Naive thymus-derived CD4-positive, alpha-beta T cell (primary cell): ENCODE data around the gene ADAM23. TPM values are rescaled to one million over a fixed set of nuclear protein-coding genes. Genes with fewer than 3 reads are reported as not detected.

Experiments used
- ATAC-seq: fragments of 150-1000 bp; cut with Tn5 transposase; 2 replicates; pipeline ENCODE4 v1.10.0; 2021; ENCODE audit warnings: mild to moderate bottlenecking, moderate library complexity
- CTCF ChIA-PET: fragments of 350-600 bp; sonication (Branson Sonifier 250); formaldehyde crosslinking; loops from one replicate; lab custom pipeline; 2021; ENCODE audit warnings: antibody characterized with exemption; lab: Charles Lee
- POLR2A ChIA-PET: fragments of 350-600 bp; sonication (Branson Sonifier 250); formaldehyde crosslinking; loops from one replicate; lab custom pipeline; 2021; ENCODE audit warnings: antibody characterized with exemption, inconsistent platforms; lab: Charles Lee
- DNase-seq, 9 donors: peaks; one replicate each; pipeline versions ENCODE4 v3.0.0 to v3.0.0-alpha.2; 2020 to 2022; ENCODE audit warnings: mixed read lengths in 1 of 9
- H3K27ac ChIP-seq: one replicate; pipeline ENCODE4 v1.7.0; 2013; ENCODE audit warnings: mild to moderate bottlenecking, low read depth, low read length, moderate library complexity
- H3K27me3 ChIP-seq, 2 donors: one replicate each; pipeline ENCODE4 v1.7.0; 2013; ENCODE audit warnings: low read length in 2 of 2, mild to moderate bottlenecking in 2 of 2, moderate library complexity in 2 of 2; ENCODE audit not compliant: control insufficient read depth in 2 of 2, insufficient read depth in 2 of 2
- H3K36me3 ChIP-seq, 3 experiments: 1 replicate in 2 of 3; 2 replicates in 1 of 3; pipeline ENCODE4 v1.7.0; 2013; ENCODE audit warnings: low read length in 3 of 3, mild to moderate bottlenecking in 3 of 3, moderate library complexity in 1 of 3; ENCODE audit not compliant: insufficient read depth in 3 of 3, control insufficient read depth in 2 of 3
- H3K4me1 ChIP-seq, 2 donors: one replicate each; pipeline ENCODE4 v1.7.0; 2013; ENCODE audit warnings: low read length in 2 of 2, mild to moderate bottlenecking in 2 of 2, moderate library complexity in 1 of 2; ENCODE audit not compliant: control insufficient read depth in 2 of 2, insufficient read depth in 2 of 2
- H3K4me3 ChIP-seq: 2 replicates; pipeline ENCODE4 v1.7.0; 2013; ENCODE audit warnings: mild to moderate bottlenecking, low read length
- H3K9me3 ChIP-seq, 3 experiments: 1 replicate in 2 of 3; 2 replicates in 1 of 3; pipeline ENCODE4 v1.7.0; 2013; ENCODE audit warnings: low read length in 3 of 3; ENCODE audit not compliant: control insufficient read depth in 2 of 3
- H3K27ac Mint-ChIP-seq, 9 donors: one replicate each; pipeline ENCODE4 v1.8.0; 2020 to 2022; ENCODE audit warnings: mixed read lengths in 9 of 9, mild to moderate bottlenecking in 8 of 9, moderate library complexity in 5 of 9, inconsistent platforms in 2 of 9
- H3K27me3 Mint-ChIP-seq, 5 donors: one replicate each; pipeline ENCODE4 v1.8.0; 2021 to 2022; ENCODE audit warnings: mixed read lengths in 5 of 5, mild to moderate bottlenecking in 1 of 5
- H3K36me3 Mint-ChIP-seq, 5 donors: one replicate each; pipeline ENCODE4 v1.8.0; 2020 to 2022; ENCODE audit warnings: mixed read lengths in 5 of 5, mild to moderate bottlenecking in 3 of 5, inconsistent platforms in 1 of 5
- H3K4me1 Mint-ChIP-seq, 7 donors: one replicate each; pipeline ENCODE4 v1.8.0; 2020 to 2022; ENCODE audit warnings: mixed read lengths in 7 of 7, mild to moderate bottlenecking in 3 of 7, inconsistent platforms in 1 of 7
- H3K4me3 Mint-ChIP-seq, 10 donors: one replicate each; pipeline ENCODE4 v1.8.0; 2020 to 2022; ENCODE audit warnings: mild to moderate bottlenecking in 10 of 10, mixed read lengths in 10 of 10, moderate library complexity in 6 of 10, inconsistent platforms in 2 of 10
- H3K9me3 Mint-ChIP-seq, 11 donors: one replicate each; pipeline ENCODE4 v1.8.0; 2020 to 2022; ENCODE audit warnings: mixed read lengths in 11 of 11, mild to moderate bottlenecking in 4 of 11, inconsistent platforms in 1 of 11, moderate library complexity in 1 of 11
- intact Hi-C, 2 donors: fragments of 100-400 bp; cut with micrococcal nuclease; formaldehyde crosslinking; loops; one replicate each; pipeline ENCODE4 v1.15.1; 2023
- polyA plus RNA-seq, 2 donors: library from polyadenylated mRNA; unstranded; fragments of 300-500 nt; fragmentation: Illumina TruSeq; gene quantifications; one replicate each; pipeline ENCODE4 v1.2.3, GENCODE V29; 2021
- total RNA-seq, 6 experiments: library from RNA in 5 of 6; stranded (reverse) in 5 of 6; gene quantifications; 1 replicate in 5 of 6; 2 replicates in 1 of 6; pipeline ENCODE4 v1.2.3 and lab custom pipeline; 2021 to 2026

ADAM23 gene
- total and polyA plus RNA-seq, 7 experiments from 2014 or later = 0.22 to 5.6 (median 1.2) TPM

- CTCF ChIA-PET = no interaction called here
- intact Hi-C loops = no loop called here
- ATAC-seq = no peak
- H3K4me3 Mint-ChIP-seq = no peak overlapping the region
- DNase-seq = no peak
- H3K9me3 Mint-ChIP-seq = peaks cover 0 to 21% (median 12%) of the 10 kb centered on the region in 11 donors
- H3K27me3 ChIP-seq = no peaks in the 10 kb centered on the region
- H3K4me1 Mint-ChIP-seq = no peaks in the 10 kb centered on the region
- no peaks in the 10 kb centered on the region for H3K36me3 ChIP-seq
- H3K4me1 ChIP-seq = no peaks in the 10 kb centered on the region
- H3K27ac ChIP-seq = no peak overlapping the region
- H3K27me3 Mint-ChIP-seq = peaks cover 0 to 21% (median 8%) of the 10 kb centered on the region in 5 donors
- no peak overlapping the region for H3K27ac Mint-ChIP-seq
- H3K36me3 Mint-ChIP-seq = peaks cover 0 to 9% (median 5%) of the 10 kb centered on the region in 5 donors
- POLR2A ChIA-PET = no interaction called here
- no peaks in the 10 kb centered on the region for H3K9me3 ChIP-seq
- H3K4me3 ChIP-seq = no peak overlapping the region
Measured at GRCh38 chr2:206472094-206472493, 28.8 kb downstream of the ADAM23 start.

GRCh38 chr2:206474099-206474498, 30.8 kb downstream of the ADAM23 start:
- H3K27me3 Mint-ChIP-seq = peaks cover 0 to 14% (median 9%) of the 10 kb centered on the region in 5 donors
- no peaks in the 10 kb centered on the region for H3K9me3 ChIP-seq
- no peak overlapping the region for H3K27ac Mint-ChIP-seq
- ChIA-PET POLR2A (no interaction called here), CTCF (no interaction called here)
- no peak overlapping the region for H3K4me3 ChIP-seq
- ATAC-seq = no peak
- peaks cover 0 to 3% (median 0%) of the 10 kb centered on the region in 5 donors for H3K36me3 Mint-ChIP-seq
- no peak overlapping the region for H3K4me3 Mint-ChIP-seq
- no peak for DNase-seq
- peaks cover 0 to 9% (median 5%) of the 10 kb centered on the region in 11 donors for H3K9me3 Mint-ChIP-seq
- H3K27ac ChIP-seq = no peak overlapping the region
- intact Hi-C loops = no loop called here
- H3K27me3 ChIP-seq = no peaks in the 10 kb centered on the region
- H3K4me1 Mint-ChIP-seq = no peaks in the 10 kb centered on the region
- H3K36me3 ChIP-seq = no peaks in the 10 kb centered on the region
- H3K4me1 ChIP-seq = no peaks in the 10 kb centered on the region

- H3K36me3 Mint-ChIP-seq = no peaks in the 10 kb centered on the region
- Histone ChIP-seq H3K27me3 (no peaks in the 10 kb centered on the region), H3K4me3 (no peak overlapping the region), H3K27ac (no peak overlapping the region), H3K4me1 (no peaks in the 10 kb centered on the region), H3K36me3 (no peaks in the 10 kb centered on the region), H3K9me3 (no peaks in the 10 kb centered on the region)
- H3K4me1 Mint-ChIP-seq = no peaks in the 10 kb centered on the region
- CTCF ChIA-PET = no interaction called here
- peaks cover 6 to 15% (median 12%) of the 10 kb centered on the region in 5 donors for H3K27me3 Mint-ChIP-seq
- POLR2A ChIA-PET = no interaction called here
- DNase-seq (no peak), ATAC-seq (no peak)
- H3K9me3 Mint-ChIP-seq = peaks cover 0 to 1% (median 0%) of the 10 kb centered on the region in 11 donors
- H3K27ac Mint-ChIP-seq = no peak overlapping the region
- intact Hi-C loops = no loop called here
- H3K4me3 Mint-ChIP-seq = no peak overlapping the region
Measured at GRCh38 chr2:206477296-206477695, 34.0 kb downstream of the ADAM23 start.

GRCh38 chr2:206478340-206478739, 35.0 kb downstream of the ADAM23 start:
- ChIA-PET CTCF (no interaction called here), POLR2A (no interaction called here)
- intact Hi-C loops = no loop called here

GRCh38 chr2:206480161-206480560, 36.8 kb downstream of the ADAM23 start:
- peaks cover 7 to 19% (median 10%) of the 10 kb centered on the region in 5 donors for H3K27me3 Mint-ChIP-seq
- POLR2A ChIA-PET = no interaction called here
- Histone ChIP-seq H3K27ac (no peak overlapping the region), H3K4me3 (no peak overlapping the region), H3K9me3 (no peaks in the 10 kb centered on the region), H3K4me1 (no peaks in the 10 kb centered on the region), H3K36me3 (no peaks in the 10 kb centered on the region), H3K27me3 (no peaks in the 10 kb centered on the region)
- peaks cover 0 to 3% (median 0%) of the 10 kb centered on the region in 5 donors for H3K36me3 Mint-ChIP-seq
- no peak overlapping the region for H3K27ac Mint-ChIP-seq
- H3K9me3 Mint-ChIP-seq = peaks cover 0 to 10% (median 0%) of the 10 kb centered on the region in 11 donors
- DNase-seq (no peak), ATAC-seq (no peak)
- CTCF ChIA-PET = no interaction called here
- H3K4me3 Mint-ChIP-seq = no peak overlapping the region
- H3K4me1 Mint-ChIP-seq = no peaks in the 10 kb centered on the region
- intact Hi-C loops = no loop called here

More at GRCh38 chr2:206478340-206478739, 35.0 kb downstream of the ADAM23 start:
- Histone ChIP-seq H3K4me3 (no peak overlapping the region), H3K27ac (no peak overlapping the region), H3K9me3 (no peaks in the 10 kb centered on the region), H3K36me3 (no peaks in the 10 kb centered on the region), H3K4me1 (no peaks in the 10 kb centered on the region), H3K27me3 (no peaks in the 10 kb centered on the region)
- ATAC-seq (no peak), DNase-seq (no peak)
- Mint-ChIP-seq H3K27me3 (peaks cover 6 to 15% (median 8%) of the 10 kb centered on the region in 5 donors), H3K4me1 (no peaks in the 10 kb centered on the region), H3K9me3 (peaks cover 0 to 1% (median 0%) of the 10 kb centered on the region in 11 donors), H3K4me3 (no peak overlapping the region), H3K36me3 (no peaks in the 10 kb centered on the region), H3K27ac (no peak overlapping the region)

- no peaks in the 10 kb centered on the region for H3K4me1 Mint-ChIP-seq
- Histone ChIP-seq H3K36me3 (no peaks in the 10 kb centered on the region), H3K4me1 (no peaks in the 10 kb centered on the region), H3K4me3 (no peak overlapping the region), H3K27ac (no peak overlapping the region), H3K27me3 (no peaks in the 10 kb centered on the region), H3K9me3 (no peaks in the 10 kb centered on the region)
- ATAC-seq = no peak
- no peak overlapping the region for H3K27ac Mint-ChIP-seq
- POLR2A ChIA-PET = no interaction called here
- peaks cover 0 to 11% (median 0%) of the 10 kb centered on the region in 11 donors for H3K9me3 Mint-ChIP-seq
- no peak for DNase-seq
- no peak overlapping the region for H3K4me3 Mint-ChIP-seq
- CTCF ChIA-PET = no interaction called here
- peaks cover 9 to 23% (median 14%) of the 10 kb centered on the region in 5 donors for H3K27me3 Mint-ChIP-seq
- H3K36me3 Mint-ChIP-seq = peaks cover 0 to 3% (median 0%) of the 10 kb centered on the region in 5 donors
- intact Hi-C loops = no loop called here
Measured at GRCh38 chr2:206480620-206481019, 37.3 kb downstream of the ADAM23 start.

GRCh38 chr2:206481056-206481455, 37.7 kb downstream of the ADAM23 start:
- intact Hi-C loops = no loop called here
- H3K27ac Mint-ChIP-seq = no peak overlapping the region
- H3K4me1 Mint-ChIP-seq = no peaks in the 10 kb centered on the region
- no peaks in the 10 kb centered on the region for H3K36me3 ChIP-seq
- no peaks in the 10 kb centered on the region for H3K27me3 ChIP-seq
- H3K9me3 Mint-ChIP-seq = peaks cover 0 to 11% (median 0%) of the 10 kb centered on the region in 11 donors
- ATAC-seq = no peak
- peaks cover 0 to 3% (median 0%) of the 10 kb centered on the region in 5 donors for H3K36me3 Mint-ChIP-seq
- peaks cover 12 to 25% (median 18%) of the 10 kb centered on the region in 5 donors for H3K27me3 Mint-ChIP-seq
- no peak overlapping the region for H3K4me3 Mint-ChIP-seq
- DNase-seq = no peak
- no peak overlapping the region for H3K27ac ChIP-seq
- H3K4me1 ChIP-seq = no peaks in the 10 kb centered on the region
- ChIA-PET CTCF (no interaction called here), POLR2A (no interaction called here)
- no peak overlapping the region for H3K4me3 ChIP-seq
- H3K9me3 ChIP-seq = no peaks in the 10 kb centered on the region
